ENCODE data around the gene BSN. TPM values are rescaled to one million over a fixed set of nuclear protein-coding genes. Genes with fewer than 3 reads are reported as not detected.
"Not testable (repeated sequence)": the region's sequence is repeated elsewhere in the genome, so short reads cannot be mapped to it uniquely, and the experiment has no call there.

Gene BSN
- total and polyA plus RNA-seq, 2 experiments from 2014 or later = 0.50 to 5.1 TPM

DNA sequence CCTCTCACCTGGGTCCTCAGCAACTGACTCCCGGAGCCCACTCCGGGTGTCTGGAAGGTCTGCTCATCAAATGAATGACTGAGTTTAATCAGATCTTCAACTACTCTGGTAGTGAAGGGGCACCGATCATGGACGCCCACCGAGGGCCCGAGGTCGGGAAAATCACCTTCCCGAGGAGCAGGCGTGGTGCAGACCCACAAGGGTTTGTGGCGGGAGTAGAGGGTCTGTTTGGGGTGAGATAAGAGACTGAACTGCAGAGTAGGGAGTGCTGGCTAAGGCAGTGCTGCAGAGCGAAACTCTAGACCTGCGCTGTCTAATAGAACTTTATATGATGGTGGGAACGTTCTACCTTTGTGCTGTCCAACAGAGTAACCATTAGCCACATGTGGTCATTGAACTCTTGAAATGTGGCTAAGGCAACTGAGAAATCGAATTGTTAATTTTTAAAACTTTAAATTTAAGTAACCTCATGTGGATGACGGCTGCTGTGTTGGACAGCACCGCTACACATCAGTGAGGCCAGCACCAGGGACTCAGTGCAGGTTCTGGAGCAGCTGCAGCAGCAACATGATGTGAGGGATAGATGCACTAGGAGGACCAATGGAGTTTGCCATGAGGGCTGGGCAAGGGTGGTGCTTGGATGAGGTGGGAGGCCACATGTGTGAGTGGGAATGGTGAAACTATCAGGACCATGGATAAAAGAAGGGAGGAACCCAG is 135.8 kb downstream of the BSN start:
- not testable (repeated sequence) for H3K27me3 ChIP-seq (ENCODE audit: insufficient read depth); H3F3A ChIP-seq (replicated peaks; ENCODE audit: low read depth); ATAC-seq; H3K27ac ChIP-seq (ENCODE audit: low read depth); H3K9me3 Mint-ChIP-seq; H3K36me3 Mint-ChIP-seq (ENCODE audit: low read depth); H3K36me3 ChIP-seq (ENCODE audit: insufficient read depth); H3K79me2 ChIP-seq (replicated peaks; ENCODE audit: insufficient read depth); H3K4me1 ChIP-seq (ENCODE audit: insufficient read depth); H4K20me1 ChIP-seq (replicated peaks; ENCODE audit: insufficient read depth); DNase-seq (ENCODE audit: low spot score); H3K9me2 ChIP-seq (ENCODE audit: insufficient read depth)
- Histone ChIP-seq H3K4me2 (peak overlapping the region; percentile 92), H3K4me3 (peak overlapping the region; percentile 97), H2AFZ (peak overlapping the region; percentile 90; the same call in 1 of the 2 replicates)
- peak overlapping the region; percentile 73; the same call in 1 of the 2 replicates for H3K27ac Mint-ChIP-seq
- H3K27me3 Mint-ChIP-seq (ENCODE audit: insufficient read depth, low read depth, poor library complexity) = peaks cover 16% of the 10 kb centered on the region
- peaks cover 18% of the 10 kb centered on the region for H3K4me1 Mint-ChIP-seq
- peak overlapping the region; percentile 91 for H3K4me3 Mint-ChIP-seq

DNA sequence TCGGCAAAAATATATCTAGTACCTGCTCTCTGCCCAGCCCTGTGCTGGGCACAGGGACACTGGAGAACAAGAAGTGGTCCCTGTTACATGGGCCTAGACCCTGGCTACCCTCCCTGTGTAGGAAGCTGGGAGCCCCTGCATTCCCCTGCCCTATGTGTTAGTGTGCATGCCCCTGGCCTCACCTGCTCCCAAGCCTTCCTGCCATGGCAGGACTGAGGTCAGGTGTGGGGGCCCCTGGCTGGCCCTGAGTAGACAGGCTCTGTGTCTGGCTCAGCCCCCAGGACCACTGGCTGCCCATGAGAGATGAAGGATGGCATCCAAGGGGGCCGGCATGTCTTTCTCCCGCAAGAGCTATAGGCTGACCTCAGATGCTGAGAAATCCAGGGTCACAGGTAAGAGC is 136.6 kb downstream of the BSN start:
- not testable (repeated sequence) for H3K27ac Mint-ChIP-seq; H2AFZ ChIP-seq; H3K36me3 ChIP-seq (ENCODE audit: insufficient read depth); ATAC-seq; H3K4me1 ChIP-seq (ENCODE audit: insufficient read depth); H3K79me2 ChIP-seq (replicated peaks; ENCODE audit: insufficient read depth); H4K20me1 ChIP-seq (replicated peaks; ENCODE audit: insufficient read depth); H3K27me3 ChIP-seq (ENCODE audit: insufficient read depth); H3F3A ChIP-seq (replicated peaks; ENCODE audit: low read depth); H3K36me3 Mint-ChIP-seq (ENCODE audit: low read depth); H3K4me2 ChIP-seq; DNase-seq (ENCODE audit: low spot score); H3K27ac ChIP-seq (ENCODE audit: low read depth); H3K9me3 Mint-ChIP-seq; H3K9me2 ChIP-seq (ENCODE audit: insufficient read depth)
- H3K4me1 Mint-ChIP-seq = peaks cover 14% of the 10 kb centered on the region
- H3K4me3 ChIP-seq = 0 out of 2 replicates have a peak overlapping the region, but pooled peaks have one; percentile 97
- peaks cover 16% of the 10 kb centered on the region for H3K27me3 Mint-ChIP-seq (ENCODE audit: insufficient read depth, low read depth, poor library complexity)
- H3K4me3 Mint-ChIP-seq = peak overlapping the region; percentile 91

DNA sequence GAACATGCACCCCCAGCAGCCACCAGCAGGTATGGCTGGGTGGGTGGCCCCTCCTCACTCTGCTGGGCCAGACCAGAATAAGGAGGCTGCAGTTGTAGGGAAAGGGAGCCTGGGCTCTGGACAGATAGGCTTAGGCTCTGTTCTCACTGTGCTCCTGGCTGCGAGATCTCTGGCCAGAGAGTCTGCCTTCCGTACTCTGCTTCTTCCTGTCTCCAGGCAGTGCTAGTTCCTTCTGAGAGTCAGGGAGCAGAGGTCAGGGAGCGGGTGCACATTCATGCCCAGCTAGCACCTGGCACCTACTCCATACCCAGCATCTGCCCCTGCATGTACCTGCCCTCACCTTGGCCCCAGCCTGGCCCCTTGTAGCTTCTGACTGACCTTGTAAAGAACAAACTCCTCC is 137.2 kb downstream of the BSN start:
- peaks cover 14% of the 10 kb centered on the region for H3K4me1 Mint-ChIP-seq
- not testable (repeated sequence) for H3K36me3 ChIP-seq (ENCODE audit: insufficient read depth); H3K36me3 Mint-ChIP-seq (ENCODE audit: low read depth); H3F3A ChIP-seq (replicated peaks; ENCODE audit: low read depth); H4K20me1 ChIP-seq (replicated peaks; ENCODE audit: insufficient read depth); H3K9me3 Mint-ChIP-seq; H3K4me3 Mint-ChIP-seq; H3K79me2 ChIP-seq (replicated peaks; ENCODE audit: insufficient read depth); H3K4me3 ChIP-seq; ATAC-seq; H3K9me2 ChIP-seq (ENCODE audit: insufficient read depth); H3K4me2 ChIP-seq; DNase-seq (ENCODE audit: low spot score); H3K27me3 ChIP-seq (ENCODE audit: insufficient read depth); H2AFZ ChIP-seq; H3K27ac ChIP-seq (ENCODE audit: low read depth); H3K4me1 ChIP-seq (ENCODE audit: insufficient read depth); H3K27ac Mint-ChIP-seq
- peaks cover 16% of the 10 kb centered on the region for H3K27me3 Mint-ChIP-seq (ENCODE audit: insufficient read depth, low read depth, poor library complexity)

DNA sequence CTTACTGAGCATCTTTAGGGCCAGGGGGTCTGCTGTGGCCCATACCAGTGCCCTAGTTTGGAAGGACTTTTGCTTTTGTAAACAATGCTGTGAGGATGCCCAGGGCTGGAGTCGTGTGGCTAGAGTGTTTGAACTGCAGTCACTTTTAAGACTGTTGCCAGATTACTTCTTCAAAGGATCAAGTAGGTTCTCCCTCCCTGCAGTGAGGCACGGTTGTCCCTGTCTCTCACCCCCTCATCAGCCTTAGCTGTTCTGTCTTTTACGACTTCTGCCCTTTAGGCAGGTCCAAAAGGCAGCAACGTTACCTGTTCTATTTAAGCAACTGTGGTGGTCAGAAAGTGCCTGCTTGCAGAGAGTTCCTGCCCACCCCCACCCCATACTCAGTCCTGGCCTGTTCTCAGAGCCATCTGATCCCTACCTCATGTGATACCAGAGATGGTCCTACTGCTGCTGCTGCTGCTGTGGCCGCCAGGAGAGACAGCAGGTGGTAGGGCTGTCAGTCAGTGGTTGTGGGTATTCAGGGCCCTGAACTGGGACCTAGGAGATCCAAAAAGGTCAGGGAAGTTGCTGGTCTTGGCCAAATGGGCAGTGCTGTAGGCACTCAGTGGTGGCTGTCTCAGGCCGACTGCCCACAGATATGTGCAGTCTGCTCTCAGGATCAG is 140.3 kb downstream of the BSN start:
- not testable (repeated sequence) for H3K4me1 ChIP-seq (ENCODE audit: insufficient read depth); H3K27ac ChIP-seq (ENCODE audit: low read depth); H3K27ac Mint-ChIP-seq; H4K20me1 ChIP-seq (replicated peaks; ENCODE audit: insufficient read depth); H3K36me3 ChIP-seq (ENCODE audit: insufficient read depth); H3K36me3 Mint-ChIP-seq (ENCODE audit: low read depth); H3F3A ChIP-seq (replicated peaks; ENCODE audit: low read depth); H3K4me3 ChIP-seq; H3K4me2 ChIP-seq; H2AFZ ChIP-seq; H3K9me2 ChIP-seq (ENCODE audit: insufficient read depth); ATAC-seq; H3K27me3 Mint-ChIP-seq (ENCODE audit: insufficient read depth, low read depth, poor library complexity); H3K9me3 Mint-ChIP-seq; H3K27me3 ChIP-seq (ENCODE audit: insufficient read depth); H3K4me1 Mint-ChIP-seq; DNase-seq (ENCODE audit: low spot score); H3K4me3 Mint-ChIP-seq; H3K79me2 ChIP-seq (replicated peaks; ENCODE audit: insufficient read depth)

DNA sequence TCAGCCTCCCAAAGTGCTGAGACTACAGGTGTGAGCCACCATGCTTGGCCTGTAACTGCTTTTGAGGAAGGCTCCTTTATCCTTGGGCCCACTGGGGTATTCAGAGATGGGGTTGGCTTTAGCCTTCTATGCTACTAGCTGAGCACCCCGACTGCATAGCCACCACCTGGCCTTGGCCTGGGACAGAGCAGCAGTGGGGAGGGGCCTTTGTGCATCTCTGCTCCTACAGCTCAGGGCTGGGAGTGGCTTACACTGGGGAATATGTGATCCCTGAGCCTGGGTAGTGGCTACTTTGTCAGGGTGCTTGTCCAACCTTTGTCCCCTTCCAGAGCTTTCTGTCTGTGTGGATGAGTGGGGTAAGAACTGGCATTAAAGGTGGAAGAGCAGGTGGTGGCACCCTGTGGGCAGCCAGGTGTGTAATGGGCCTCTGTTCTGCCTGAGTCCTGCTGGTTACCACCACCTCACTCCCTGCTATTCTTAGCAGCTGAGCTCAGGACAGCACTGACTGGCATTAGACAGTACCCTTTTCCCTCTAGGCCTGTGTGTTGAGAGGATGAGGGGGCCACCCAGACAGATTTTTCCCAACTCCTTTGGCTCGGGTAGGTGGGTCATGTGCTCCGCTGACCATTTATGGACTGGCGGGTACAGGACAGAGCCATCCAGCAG is 141.2 kb downstream of the BSN start:
- not testable (repeated sequence) for H3K4me3 Mint-ChIP-seq; H3K27me3 Mint-ChIP-seq (ENCODE audit: insufficient read depth, low read depth, poor library complexity); H3K9me2 ChIP-seq (ENCODE audit: insufficient read depth); H3K36me3 Mint-ChIP-seq (ENCODE audit: low read depth); H3K4me3 ChIP-seq; H3K36me3 ChIP-seq (ENCODE audit: insufficient read depth); H3K4me1 Mint-ChIP-seq; H3K4me2 ChIP-seq; H3K79me2 ChIP-seq (replicated peaks; ENCODE audit: insufficient read depth); H2AFZ ChIP-seq; H3F3A ChIP-seq (replicated peaks; ENCODE audit: low read depth); H3K27ac Mint-ChIP-seq; H3K9me3 Mint-ChIP-seq; H3K27me3 ChIP-seq (ENCODE audit: insufficient read depth); DNase-seq (ENCODE audit: low spot score); H3K4me1 ChIP-seq (ENCODE audit: insufficient read depth); H4K20me1 ChIP-seq (replicated peaks; ENCODE audit: insufficient read depth); H3K27ac ChIP-seq (ENCODE audit: low read depth)
- peak; percentile 47; the same call in 2 of the 3 replicates for ATAC-seq
